CD4-positive, alpha-beta T cell treated with Interleukin-17A for 1 hour (primary cell): Measurements from ENCODE around the gene LIN52.
"Not testable (repeated sequence)": the region's sequence is repeated elsewhere in the genome, so short reads cannot be mapped to it uniquely, and the experiment has no call there.

Source experiments
- DNase-seq: peaks from one replicate; pipeline ENCODE4 v3.0.0-alpha.2; 2020

LIN52 gene

GRCh38 chr14:74111395-74112216 is 26.9 kb downstream of the LIN52 start:
- peak; percentile 59 for DNase-seq

GRCh38 chr14:74125487-74125886 is 40.7 kb downstream of the LIN52 start:
- DNase-seq: not testable (repeated sequence)

GRCh38 chr14:74126315-74127013 is 41.7 kb downstream of the LIN52 start:
- DNase-seq: no peak

- no peak for DNase-seq
These were observed 42.9 kb downstream of the LIN52 start for GRCh38 chr14:74127634-74128033.

- DNase-seq: no peak
These were observed 49.2 kb downstream of the LIN52 start for GRCh38 chr14:74133833-74134481.

- no peak for DNase-seq
These were observed 49.7 kb downstream of the LIN52 start for GRCh38 chr14:74134484-74134883.

- DNase-seq: peak; percentile 2
These were observed 50.7 kb downstream of the LIN52 start for GRCh38 chr14:74135426-74135825.

- DNase-seq: no peak
These were observed 55.7 kb downstream of the LIN52 start for GRCh38 chr14:74140374-74140850.

GRCh38 chr14:74141703-74142102 is 56.9 kb downstream of the LIN52 start:
- no peak for DNase-seq

- DNase-seq: no peak
These were observed 57.8 kb downstream of the LIN52 start for GRCh38 chr14:74142523-74142922.

- peak; percentile 2 for DNase-seq
These were observed 60.0 kb downstream of the LIN52 start for GRCh38 chr14:74144789-74145188.

GRCh38 chr14:74147571-74147970 is 62.8 kb downstream of the LIN52 start:
- no peak for DNase-seq

- DNase-seq: no peak
These were observed 63.9 kb downstream of the LIN52 start for GRCh38 chr14:74148705-74149104.

GRCh38 chr14:74155287-74155686 is 70.5 kb downstream of the LIN52 start:
- DNase-seq: no peak

- no peak for DNase-seq
These were observed 71.0 kb downstream of the LIN52 start for GRCh38 chr14:74155749-74156148.

GRCh38 chr14:74160763-74161162 is 76.0 kb downstream of the LIN52 start:
- DNase-seq: no peak

GRCh38 chr14:74161526-74162158 is 76.9 kb downstream of the LIN52 start:
- DNase-seq: no peak

- DNase-seq: no peak
These were observed 85.2 kb downstream of the LIN52 start for GRCh38 chr14:74169906-74170305.

- DNase-seq: no peak
These were observed 91.6 kb downstream of the LIN52 start for GRCh38 chr14:74176400-74176793.

GRCh38 chr14:74179856-74180255 is 95.1 kb downstream of the LIN52 start:
- no peak for DNase-seq

GRCh38 chr14:74190927-74191575 is 106.3 kb downstream of the LIN52 start:
- DNase-seq: no peak

GRCh38 chr14:74194506-74195274 is 109.9 kb downstream of the LIN52 start:
- DNase-seq: no peak
